Activated naive CD8-positive, alpha-beta T cell treated with anti-CD3 and anti-CD28 coated beads for 36 hours (primary cell): ENCODE data around the gene CYTH3. TPM values are rescaled to one million over a fixed set of nuclear protein-coding genes. Genes with fewer than 3 reads are reported as not detected.
A peak's percentile ranks its signal among the peaks of the same experiment; 100 is the strongest.

Experiments used
- DNase-seq: peaks from one replicate; pipeline ENCODE4 v3.0.0; 2021
- H3K27ac Mint-ChIP-seq: one replicate; pipeline ENCODE4 v1.8.0; 2022; ENCODE audit warnings: mild to moderate bottlenecking, moderate library complexity, mixed read lengths
- H3K27me3 Mint-ChIP-seq: one replicate; pipeline ENCODE4 v1.8.0; 2022; ENCODE audit warnings: mild to moderate bottlenecking, mixed read lengths
- H3K36me3 Mint-ChIP-seq: one replicate; pipeline ENCODE4 v1.8.0; 2021; ENCODE audit warnings: mild to moderate bottlenecking, mixed read lengths
- H3K4me1 Mint-ChIP-seq: one replicate; pipeline ENCODE4 v1.8.0; 2021; ENCODE audit warnings: mixed read lengths
- H3K4me3 Mint-ChIP-seq: one replicate; pipeline ENCODE4 v1.8.0; 2022; ENCODE audit warnings: mild to moderate bottlenecking, moderate library complexity, mixed read lengths
- H3K9me3 Mint-ChIP-seq: one replicate; pipeline ENCODE4 v1.8.0; 2022; ENCODE audit warnings: mixed read lengths
- total RNA-seq, 2 experiments: library from RNA; stranded (reverse); gene quantifications; one replicate each; pipeline ENCODE4 v1.2.3, GENCODE V29; 2021

The CYTH3 gene
- total RNA-seq, 2 experiments from 2014 or later = 1.7 to 2.0 TPM

DNA sequence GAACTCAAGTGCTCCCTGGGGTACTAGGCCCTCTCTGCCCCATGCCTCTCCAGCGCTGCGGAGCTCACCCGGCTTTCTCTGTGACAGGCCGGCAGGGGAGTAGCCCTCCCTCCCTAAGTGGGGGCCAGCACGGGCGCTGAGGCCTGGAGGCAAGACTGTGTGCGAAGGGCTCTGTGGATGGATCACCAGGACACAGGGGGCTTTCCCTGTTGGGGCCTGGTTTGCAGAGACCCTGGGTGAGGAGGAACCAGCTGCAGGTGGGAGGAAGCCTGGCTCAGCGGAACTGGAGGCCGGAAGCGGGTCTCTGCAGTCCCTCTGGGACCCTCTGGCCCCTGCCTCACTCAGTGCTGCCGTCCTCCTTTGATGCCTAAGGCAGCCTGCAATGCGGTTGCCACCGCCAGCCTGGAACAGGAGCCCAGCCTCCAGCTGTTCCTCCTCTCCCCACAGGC, 106.0 kb downstream of the CYTH3 start:
- H3K4me1 Mint-ChIP-seq = no peaks in the 10 kb centered on the region
- H3K27ac Mint-ChIP-seq = no peak overlapping the region
- H3K4me3 Mint-ChIP-seq = no peak overlapping the region
- no peaks in the 10 kb centered on the region for H3K9me3 Mint-ChIP-seq
- H3K27me3 Mint-ChIP-seq = no peaks in the 10 kb centered on the region
- DNase-seq = no peak
- no peaks in the 10 kb centered on the region for H3K36me3 Mint-ChIP-seq

DNA sequence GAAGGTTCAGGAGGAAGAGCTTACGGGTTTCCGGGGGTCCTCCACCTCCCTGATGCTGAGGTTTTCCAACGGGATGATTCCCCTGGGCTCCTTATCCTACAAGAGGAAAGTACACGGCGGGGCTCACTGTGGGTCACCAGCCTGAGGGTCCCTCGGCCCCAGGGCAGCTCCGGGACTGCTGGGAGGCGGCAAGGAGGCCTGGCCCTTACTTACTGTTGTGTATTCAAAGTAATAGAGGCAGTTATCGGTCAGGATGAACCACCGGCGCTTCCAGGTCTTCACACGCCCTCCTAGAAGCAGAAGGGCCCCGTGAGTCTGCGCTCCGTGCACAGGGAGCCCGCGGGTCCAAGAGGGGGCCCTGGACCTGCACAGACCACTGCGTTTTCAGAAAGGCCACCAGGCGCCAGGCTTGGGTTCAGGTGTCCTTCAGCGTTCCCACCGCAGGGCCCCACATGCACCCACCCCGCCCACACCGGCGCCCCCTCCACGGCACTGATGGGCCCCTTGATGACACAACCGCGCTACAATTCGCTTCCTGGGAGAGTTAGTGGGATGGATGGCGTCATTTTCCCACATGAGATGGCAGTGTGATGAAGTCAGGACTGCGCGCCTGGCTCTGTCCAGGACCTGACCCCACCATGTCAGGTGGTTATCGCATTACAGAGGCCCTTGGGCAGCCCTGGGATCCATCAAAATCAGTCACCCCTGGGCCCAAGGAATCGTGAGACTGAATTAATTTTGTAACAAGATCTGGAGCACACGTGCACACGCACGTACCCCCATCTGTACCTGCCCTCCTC, 106.7 kb downstream of the CYTH3 start:
- H3K4me3 Mint-ChIP-seq = no peak overlapping the region
- H3K9me3 Mint-ChIP-seq = no peaks in the 10 kb centered on the region
- no peaks in the 10 kb centered on the region for H3K36me3 Mint-ChIP-seq
- no peak overlapping the region for H3K27ac Mint-ChIP-seq
- H3K4me1 Mint-ChIP-seq = no peaks in the 10 kb centered on the region
- no peak for DNase-seq
- H3K27me3 Mint-ChIP-seq = no peaks in the 10 kb centered on the region

DNA sequence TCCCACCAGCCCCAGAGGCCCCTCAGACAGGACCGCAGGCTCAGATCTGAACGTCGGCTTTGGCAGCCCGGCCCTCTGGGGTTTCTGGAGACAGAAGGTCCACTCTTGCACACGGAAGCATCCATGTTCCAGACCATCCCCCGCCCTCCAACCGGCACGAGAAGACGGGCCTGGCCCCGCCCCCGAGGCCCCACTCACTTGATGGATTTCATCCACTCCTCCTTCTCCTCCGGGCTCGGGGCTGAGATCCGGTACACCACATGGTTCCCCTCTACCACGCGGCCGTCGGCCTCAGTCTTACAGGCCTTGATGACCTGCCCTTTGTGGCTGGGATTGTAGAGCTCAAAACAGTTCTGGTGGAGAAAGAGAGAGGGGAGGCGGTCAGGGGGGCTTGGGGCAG, 107.3 kb downstream of the CYTH3 start:
- Mint-ChIP-seq H3K27ac (no peak overlapping the region), H3K4me3 (no peak overlapping the region), H3K9me3 (no peaks in the 10 kb centered on the region), H3K27me3 (no peaks in the 10 kb centered on the region), H3K36me3 (no peaks in the 10 kb centered on the region), H3K4me1 (no peaks in the 10 kb centered on the region)
- no peak for DNase-seq

DNA sequence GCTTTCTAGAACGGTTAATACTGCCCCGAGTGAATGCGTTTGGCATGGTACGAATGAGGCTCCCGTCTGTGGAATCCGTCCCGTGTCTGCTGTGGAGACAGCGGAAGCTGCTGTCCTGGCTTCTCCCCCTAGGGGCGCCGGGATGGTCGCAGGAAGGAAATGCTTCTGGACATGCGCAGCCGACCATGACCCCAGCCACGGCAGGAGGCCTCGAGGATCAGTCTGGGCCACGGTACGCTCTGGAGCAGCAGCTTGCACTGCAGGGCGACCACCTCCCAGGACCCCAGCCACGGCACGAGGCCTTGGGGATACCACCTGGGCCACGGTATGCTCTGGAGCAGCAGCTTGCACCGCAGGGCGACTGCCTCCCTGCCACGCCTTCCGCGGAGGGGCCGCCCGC, 107.9 kb downstream of the CYTH3 start:
- Mint-ChIP-seq H3K4me3 (no peak overlapping the region), H3K4me1 (no peaks in the 10 kb centered on the region), H3K36me3 (no peaks in the 10 kb centered on the region), H3K27ac (no peak overlapping the region), H3K27me3 (no peaks in the 10 kb centered on the region), H3K9me3 (no peaks in the 10 kb centered on the region)
- DNase-seq = no peak

DNA sequence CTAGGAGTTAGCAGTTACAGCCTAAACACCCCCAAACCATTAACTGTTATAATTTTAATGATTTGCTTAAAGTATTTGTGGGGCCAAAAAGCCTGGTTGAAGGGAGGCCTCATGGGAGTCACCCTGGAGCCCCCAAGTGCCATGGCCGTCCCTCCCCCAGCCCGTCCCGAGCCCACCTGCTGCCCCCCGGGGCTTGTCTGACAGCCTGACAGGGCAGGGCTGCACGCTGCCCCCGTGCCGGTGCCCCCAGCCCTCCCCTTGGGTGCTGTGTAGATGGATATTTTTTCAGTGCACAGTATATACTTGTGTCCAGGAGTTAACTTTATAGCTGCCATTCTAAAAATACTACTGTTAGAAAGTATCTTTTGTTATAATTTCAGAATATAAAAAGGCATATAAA, 108.4 kb downstream of the CYTH3 start:
- Mint-ChIP-seq H3K27me3 (no peaks in the 10 kb centered on the region), H3K4me3 (no peak overlapping the region), H3K27ac (no peak overlapping the region), H3K36me3 (no peaks in the 10 kb centered on the region), H3K9me3 (no peaks in the 10 kb centered on the region), H3K4me1 (no peaks in the 10 kb centered on the region)
- DNase-seq = no peak

DNA sequence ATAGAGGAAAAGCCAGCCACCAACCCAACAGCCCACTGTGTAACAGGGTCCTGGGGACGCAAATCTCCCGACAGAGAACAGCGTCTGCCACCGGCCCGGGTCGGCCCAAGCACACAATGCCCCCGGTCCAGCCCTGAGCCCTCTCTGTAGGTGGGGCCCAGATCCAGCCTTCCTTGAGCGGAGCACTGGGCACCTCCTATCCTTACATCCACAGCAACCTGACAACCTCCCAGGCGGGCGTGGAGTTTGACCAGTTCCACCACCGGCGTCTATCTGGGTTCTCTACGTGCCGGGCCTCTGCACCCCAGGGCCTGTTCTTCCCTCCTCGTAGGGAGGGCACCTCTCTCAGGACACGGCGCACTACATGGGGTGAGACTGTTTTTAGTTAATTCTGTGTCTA, 109.0 kb downstream of the CYTH3 start:
- Mint-ChIP-seq H3K4me3 (no peak overlapping the region), H3K27me3 (no peaks in the 10 kb centered on the region), H3K4me1 (no peaks in the 10 kb centered on the region), H3K27ac (no peak overlapping the region), H3K9me3 (no peaks in the 10 kb centered on the region), H3K36me3 (no peaks in the 10 kb centered on the region)
- no peak for DNase-seq

DNA sequence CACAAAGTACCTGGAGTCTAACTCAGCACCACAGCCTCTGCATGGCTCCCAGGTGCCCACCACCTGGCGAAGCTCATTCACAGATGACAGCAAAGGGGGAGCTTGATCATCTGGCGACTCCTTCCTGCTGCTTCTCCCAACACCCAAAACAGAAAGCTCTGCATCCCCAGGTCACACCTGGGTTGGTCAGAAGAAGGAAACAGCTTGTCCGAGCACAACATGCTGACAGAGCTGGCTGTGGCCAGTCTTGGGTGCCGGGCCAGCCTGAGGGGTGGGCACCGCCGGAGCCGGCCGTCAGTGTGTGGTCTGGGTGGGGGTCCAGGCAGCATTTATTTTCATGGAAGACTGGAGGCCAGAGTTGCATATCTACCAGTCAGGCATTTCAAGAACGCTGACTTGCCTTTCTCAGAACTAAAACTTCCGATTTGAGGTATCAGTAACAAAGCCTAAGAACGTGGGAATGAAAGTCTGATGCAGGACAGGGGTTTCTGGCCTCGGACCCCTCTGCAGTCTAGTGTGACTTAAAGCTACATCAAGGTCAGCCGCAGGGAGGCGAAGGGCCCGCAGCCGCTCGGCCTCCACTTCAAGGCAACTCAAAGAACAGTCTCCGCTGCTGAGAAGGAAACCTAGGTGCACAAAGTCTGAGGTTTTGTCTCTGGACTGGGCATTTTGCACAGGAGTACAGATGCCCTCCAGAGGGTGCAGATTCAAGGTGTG, 109.6 kb downstream of the CYTH3 start:
- no peaks in the 10 kb centered on the region for H3K9me3 Mint-ChIP-seq
- no peak for DNase-seq
- no peaks in the 10 kb centered on the region for H3K36me3 Mint-ChIP-seq
- H3K4me1 Mint-ChIP-seq = no peaks in the 10 kb centered on the region
- H3K27me3 Mint-ChIP-seq = no peaks in the 10 kb centered on the region
- no peak overlapping the region for H3K27ac Mint-ChIP-seq
- H3K4me3 Mint-ChIP-seq = no peak overlapping the region

DNA sequence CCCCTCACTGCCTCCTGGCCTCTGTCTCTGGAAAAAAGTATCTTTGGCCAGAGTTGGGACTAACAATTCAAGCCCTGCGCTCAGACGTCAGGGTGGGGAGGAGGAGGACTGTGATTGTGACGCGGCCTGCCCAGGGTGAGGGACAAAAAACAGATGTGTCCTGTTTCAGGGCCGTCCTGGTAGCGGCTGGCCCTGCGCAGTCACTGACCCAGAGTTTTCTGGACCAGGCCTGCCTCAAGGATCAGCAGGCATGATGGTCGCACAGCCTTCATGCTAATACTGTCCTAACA, 110.1 kb downstream of the CYTH3 start:
- no peaks in the 10 kb centered on the region for H3K9me3 Mint-ChIP-seq
- no peak overlapping the region for H3K4me3 Mint-ChIP-seq
- no peaks in the 10 kb centered on the region for H3K4me1 Mint-ChIP-seq
- no peaks in the 10 kb centered on the region for H3K27me3 Mint-ChIP-seq
- H3K27ac Mint-ChIP-seq = no peak overlapping the region
- DNase-seq = no peak
- no peaks in the 10 kb centered on the region for H3K36me3 Mint-ChIP-seq

DNA sequence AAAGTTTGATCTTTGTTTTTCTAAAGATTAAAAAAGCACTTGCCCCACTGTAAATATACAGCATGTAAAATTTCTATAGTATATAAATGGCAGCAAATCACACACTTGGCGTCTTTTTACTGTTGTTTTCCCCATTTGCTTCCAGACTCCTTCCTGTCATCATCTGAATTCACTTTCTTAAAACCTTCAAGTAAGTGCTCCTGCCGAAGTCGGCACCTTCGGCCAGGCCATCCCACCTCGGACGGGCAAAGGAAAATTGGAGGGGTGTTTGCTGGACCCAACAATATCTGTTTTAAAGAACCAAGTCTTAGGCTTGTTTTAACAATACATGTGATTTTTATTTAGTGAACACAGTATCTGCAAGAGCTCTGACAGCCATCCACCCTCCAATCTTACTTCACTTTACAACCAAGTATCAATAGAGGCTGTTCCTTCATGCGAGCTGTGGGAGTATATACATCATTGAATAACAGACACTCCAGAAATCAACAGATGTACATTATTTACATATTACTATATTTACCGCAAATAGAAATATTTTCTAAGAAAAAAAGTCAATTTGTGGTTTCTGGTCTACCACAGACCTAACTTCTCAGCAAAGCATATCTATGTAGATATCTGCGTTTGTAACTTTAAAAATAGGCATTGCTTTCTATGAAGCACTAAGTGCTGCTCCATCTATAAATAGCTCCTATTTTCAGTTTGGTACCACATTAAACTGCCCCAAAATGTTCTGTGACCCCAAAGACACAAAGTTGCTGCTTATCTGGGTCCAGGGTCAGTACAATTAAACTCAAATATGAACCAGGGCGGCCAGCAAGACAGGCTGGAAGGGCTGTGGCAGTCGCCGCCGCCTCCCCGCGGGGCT, 110.7 kb downstream of the CYTH3 start:
- Mint-ChIP-seq H3K27me3 (no peaks in the 10 kb centered on the region), H3K27ac (no peak overlapping the region), H3K4me1 (no peaks in the 10 kb centered on the region), H3K9me3 (no peaks in the 10 kb centered on the region), H3K36me3 (no peaks in the 10 kb centered on the region), H3K4me3 (no peak overlapping the region)
- DNase-seq = no peak

DNA sequence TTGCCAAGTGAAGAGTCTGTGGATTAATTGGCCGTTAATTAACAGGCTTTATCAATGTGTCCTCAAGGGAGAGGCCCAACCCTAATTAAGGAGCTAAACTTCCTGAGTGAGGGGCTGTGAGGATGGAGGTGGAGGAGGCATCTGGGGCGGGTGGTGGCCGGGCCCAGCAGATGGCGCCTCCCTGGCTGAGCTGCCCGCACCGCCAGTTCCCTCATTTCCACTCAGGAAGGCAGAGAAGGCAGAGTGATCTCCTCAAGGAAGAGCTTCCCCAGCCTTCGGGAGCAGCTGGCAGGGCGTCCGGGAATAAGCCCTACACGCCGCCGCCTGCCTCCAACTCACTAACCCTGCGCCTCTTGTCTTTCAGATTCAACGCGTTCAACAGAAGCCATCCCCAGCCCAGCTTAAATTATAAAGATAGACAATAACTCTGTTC, 112.2 kb downstream of the CYTH3 start:
- DNase-seq = no peak
- no peak overlapping the region for H3K27ac Mint-ChIP-seq
- H3K36me3 Mint-ChIP-seq = peaks cover 4% of the 10 kb centered on the region
- H3K27me3 Mint-ChIP-seq = no peaks in the 10 kb centered on the region
- no peaks in the 10 kb centered on the region for H3K4me1 Mint-ChIP-seq
- no peaks in the 10 kb centered on the region for H3K9me3 Mint-ChIP-seq
- H3K4me3 Mint-ChIP-seq = no peak overlapping the region

DNA sequence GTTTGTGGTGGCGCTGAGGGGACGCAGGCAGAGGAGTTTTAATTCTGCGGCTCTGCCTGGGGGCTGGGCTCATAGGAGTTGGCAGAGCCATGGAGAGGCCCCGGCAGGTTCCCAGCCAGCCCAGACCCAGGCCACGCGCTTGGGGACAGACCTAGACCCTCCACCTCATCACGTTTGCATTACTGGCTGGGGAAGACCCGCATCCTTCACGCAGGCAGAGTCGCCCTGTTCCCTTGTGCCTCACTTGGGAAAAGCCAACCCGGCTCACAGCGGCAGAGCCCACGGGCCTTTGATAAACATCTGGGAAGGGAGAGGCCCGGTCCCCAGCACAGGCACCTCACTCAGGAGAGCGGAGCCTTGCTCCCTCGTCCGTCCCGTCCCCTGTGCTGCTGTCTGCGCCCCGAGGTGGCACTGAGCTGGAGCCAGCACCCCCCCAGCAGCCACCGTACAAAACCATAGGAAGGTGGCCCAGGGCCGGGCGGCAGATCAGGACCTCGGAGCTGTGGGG, 112.8 kb downstream of the CYTH3 start:
- no peaks in the 10 kb centered on the region for H3K27me3 Mint-ChIP-seq
- H3K4me3 Mint-ChIP-seq = no peak overlapping the region
- no peak for DNase-seq
- H3K9me3 Mint-ChIP-seq = no peaks in the 10 kb centered on the region
- peaks cover 4% of the 10 kb centered on the region for H3K36me3 Mint-ChIP-seq
- peak overlapping the region; percentile 20 for H3K27ac Mint-ChIP-seq
- no peaks in the 10 kb centered on the region for H3K4me1 Mint-ChIP-seq

DNA sequence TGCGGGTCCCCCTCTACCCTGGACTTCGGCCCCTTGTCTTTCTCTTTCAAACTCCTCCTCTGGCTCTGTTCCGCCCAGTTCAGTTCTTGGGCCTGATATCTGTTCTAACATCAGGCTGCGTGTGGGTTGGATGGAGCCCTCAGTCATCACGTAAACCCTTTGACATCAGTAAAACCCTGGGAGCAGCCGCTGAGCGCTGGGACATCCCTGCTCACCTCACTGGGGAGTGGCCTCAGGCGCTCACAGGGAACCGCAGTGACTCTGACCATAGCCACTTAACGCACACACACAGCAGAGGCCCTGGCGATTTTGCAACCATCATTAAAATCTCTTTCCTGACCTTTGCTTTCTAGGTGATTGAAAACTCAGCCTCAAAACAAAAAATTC, 113.3 kb downstream of the CYTH3 start:
- no peak overlapping the region for H3K27ac Mint-ChIP-seq
- peaks cover 4% of the 10 kb centered on the region for H3K36me3 Mint-ChIP-seq
- DNase-seq = no peak

DNA sequence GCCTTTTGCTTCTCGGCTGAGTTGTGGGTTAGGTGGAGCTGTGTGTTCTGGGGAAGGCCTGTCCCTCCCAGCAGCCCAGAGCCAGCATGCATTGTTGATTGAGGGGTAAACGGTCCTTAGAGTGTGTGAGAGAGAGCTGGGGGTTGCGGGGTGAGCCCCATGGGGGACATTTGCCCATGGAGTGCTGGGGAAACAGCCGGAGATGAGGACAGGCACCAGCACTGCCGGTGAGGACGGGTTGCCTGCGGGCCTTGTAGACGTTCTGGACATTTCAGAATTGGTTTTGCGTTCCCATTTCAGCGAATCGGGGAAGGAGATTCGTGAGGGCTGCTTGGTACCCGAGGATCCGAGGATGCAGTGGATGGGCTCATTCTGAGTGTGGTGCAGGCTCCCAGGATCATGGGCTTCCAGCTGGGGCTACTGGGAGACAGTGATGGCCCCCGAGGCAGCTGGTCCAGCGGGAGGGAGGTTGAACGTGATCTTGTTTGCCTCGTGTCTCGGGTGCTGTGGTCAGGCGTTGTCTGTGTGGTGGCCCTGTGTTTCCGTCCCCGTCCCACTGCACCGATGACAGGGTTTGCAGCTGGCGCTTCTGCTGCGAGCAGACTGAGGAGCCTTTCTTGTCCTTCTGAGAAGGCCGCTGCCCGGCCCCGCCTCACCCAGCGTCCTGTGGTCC, 113.9 kb downstream of the CYTH3 start:
- no peak for DNase-seq
- H3K36me3 Mint-ChIP-seq = peaks cover 4% of the 10 kb centered on the region
- H3K27ac Mint-ChIP-seq = no peak overlapping the region
- H3K4me3 Mint-ChIP-seq = no peak overlapping the region
- H3K4me1 Mint-ChIP-seq = no peaks in the 10 kb centered on the region
- H3K27me3 Mint-ChIP-seq = no peaks in the 10 kb centered on the region
- no peaks in the 10 kb centered on the region for H3K9me3 Mint-ChIP-seq

More for the DNA sequence above, 113.3 kb downstream of the CYTH3 start:
- Mint-ChIP-seq H3K27me3 (no peaks in the 10 kb centered on the region), H3K4me1 (no peaks in the 10 kb centered on the region), H3K9me3 (no peaks in the 10 kb centered on the region), H3K4me3 (no peak overlapping the region)

DNA sequence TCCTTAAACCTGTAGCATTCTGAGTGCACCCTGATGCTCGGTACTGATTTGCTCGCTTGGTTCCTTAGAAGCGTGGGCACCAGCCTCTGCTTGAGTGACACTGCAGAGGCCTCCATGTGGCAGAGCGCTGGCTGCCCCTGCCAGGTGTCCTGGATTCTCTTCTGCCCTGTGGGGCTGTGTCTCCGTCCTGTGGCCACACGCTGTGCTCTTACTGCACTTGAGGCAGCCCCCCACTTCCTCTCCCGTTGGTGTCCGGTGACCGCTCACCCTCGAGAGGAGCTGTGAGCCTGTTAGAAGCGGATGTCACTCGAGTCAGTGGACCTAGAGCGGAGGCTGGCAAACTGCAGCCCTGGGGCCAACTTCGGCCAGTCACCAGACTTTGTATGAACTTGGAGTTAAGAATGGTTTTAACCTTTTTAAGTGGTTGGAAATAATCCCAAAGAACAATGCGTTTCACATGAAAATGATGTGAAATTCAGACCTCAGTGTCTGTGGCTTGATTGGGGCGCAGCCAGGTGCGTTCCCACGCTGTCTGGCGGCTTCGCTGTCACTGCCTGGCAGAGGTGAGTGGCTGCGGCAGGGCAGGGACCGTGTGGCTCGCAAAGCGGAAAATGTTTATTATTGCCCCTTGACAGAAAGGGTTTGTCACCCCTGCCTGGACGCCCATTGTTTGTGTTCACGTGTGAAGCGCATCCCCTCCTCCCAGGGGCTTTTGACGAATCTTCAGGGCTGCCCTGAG, 114.6 kb downstream of the CYTH3 start:
- Mint-ChIP-seq H3K27me3 (no peaks in the 10 kb centered on the region), H3K4me1 (no peaks in the 10 kb centered on the region), H3K4me3 (no peak overlapping the region), H3K36me3 (peaks cover 7% of the 10 kb centered on the region), H3K9me3 (no peaks in the 10 kb centered on the region), H3K27ac (no peak overlapping the region)
- DNase-seq = no peak
